ENCODE measurements around the gene TMEM139.

DNA sequence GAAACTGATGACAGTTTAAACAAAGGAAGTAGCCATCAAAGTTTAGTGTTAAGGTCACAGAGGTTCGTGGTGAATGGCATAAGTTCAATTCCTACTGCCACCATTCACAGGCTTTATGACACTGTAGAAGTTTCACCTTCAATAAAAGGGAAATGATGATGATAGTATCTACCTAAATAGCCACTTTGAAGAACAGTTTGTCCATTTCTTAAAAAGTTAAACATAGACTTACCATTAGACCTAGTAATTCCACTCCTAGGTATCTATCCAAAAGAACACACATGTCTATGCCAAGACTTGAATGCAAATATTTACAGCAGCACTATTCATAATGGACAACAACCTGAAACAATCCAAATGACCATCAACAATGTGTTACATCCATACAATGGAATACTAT is 40.4 kb upstream of the TMEM139 start:
- TF ChIP-seq, protein P1, sequence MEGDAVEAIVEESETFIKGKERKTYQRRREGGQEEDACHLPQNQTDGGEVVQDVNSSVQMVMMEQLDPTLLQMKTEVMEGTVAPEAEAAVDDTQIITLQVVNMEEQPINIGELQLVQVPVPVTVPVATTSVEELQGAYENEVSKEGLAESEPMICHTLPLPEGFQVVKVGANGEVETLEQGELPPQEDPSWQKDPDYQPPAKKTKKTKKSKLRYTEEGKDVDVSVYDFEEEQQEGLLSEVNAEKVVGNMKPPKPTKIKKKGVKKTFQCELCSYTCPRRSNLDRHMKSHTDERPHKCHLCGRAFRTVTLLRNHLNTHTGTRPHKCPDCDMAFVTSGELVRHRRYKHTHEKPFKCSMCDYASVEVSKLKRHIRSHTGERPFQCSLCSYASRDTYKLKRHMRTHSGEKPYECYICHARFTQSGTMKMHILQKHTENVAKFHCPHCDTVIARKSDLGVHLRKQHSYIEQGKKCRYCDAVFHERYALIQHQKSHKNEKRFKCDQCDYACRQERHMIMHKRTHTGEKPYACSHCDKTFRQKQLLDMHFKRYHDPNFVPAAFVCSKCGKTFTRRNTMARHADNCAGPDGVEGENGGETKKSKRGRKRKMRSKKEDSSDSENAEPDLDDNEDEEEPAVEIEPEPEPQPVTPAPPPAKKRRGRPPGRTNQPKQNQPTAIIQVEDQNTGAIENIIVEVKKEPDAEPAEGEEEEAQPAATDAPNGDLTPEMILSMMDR (IDR thresholded peaks at IDR 0.05; ENCODE audit: insufficient read depth, low read depth, low read length) = no peak
- TF ChIP-seq EZH2 (IDR thresholded peaks at IDR 0.05; ENCODE audit: insufficient read depth, low read length) = no peak

Data from astrocyte (in vitro differentiated cells and primary cell).